ENCODE results near the gene CLTCL1.
"Not testable (repeated sequence)": the region's sequence is repeated elsewhere in the genome, so short reads cannot be mapped to it uniquely, and the experiment has no call there.

Gene CLTCL1

GRCh38 chr22:19216579-19216978, 74.9 kb downstream of the CLTCL1 start:
- DNase-seq = no peak

- DNase-seq = no peak
These were observed 76.2 kb downstream of the CLTCL1 start for GRCh38 chr22:19215360-19215759.

GRCh38 chr22:19214078-19214473, 77.4 kb downstream of the CLTCL1 start:
- DNase-seq = no peak

- DNase-seq = no peak
These were observed 78.0 kb downstream of the CLTCL1 start for GRCh38 chr22:19213442-19214077.

GRCh38 chr22:19213001-19213400, 78.5 kb downstream of the CLTCL1 start:
- DNase-seq = no peak

- no peak for DNase-seq
These were observed 79.1 kb downstream of the CLTCL1 start for GRCh38 chr22:19212302-19212870.

GRCh38 chr22:19210188-19210587, 81.3 kb downstream of the CLTCL1 start:
- DNase-seq = no peak

GRCh38 chr22:19208287-19208847, 83.2 kb downstream of the CLTCL1 start:
- DNase-seq = no peak

GRCh38 chr22:19207884-19208283, 83.6 kb downstream of the CLTCL1 start:
- DNase-seq = no peak

- no peak for DNase-seq
These were observed 84.1 kb downstream of the CLTCL1 start for GRCh38 chr22:19207401-19207808.

GRCh38 chr22:19206287-19206686, 85.2 kb downstream of the CLTCL1 start:
- DNase-seq = no peak

GRCh38 chr22:19204640-19205039, 86.9 kb downstream of the CLTCL1 start:
- DNase-seq = no peak

- DNase-seq = no peak
These were observed 87.7 kb downstream of the CLTCL1 start for GRCh38 chr22:19203834-19204233.

GRCh38 chr22:19202799-19203186, 88.7 kb downstream of the CLTCL1 start:
- DNase-seq = not testable (repeated sequence)

- DNase-seq = no peak
These were observed 89.4 kb downstream of the CLTCL1 start for GRCh38 chr22:19201869-19202798.

GRCh38 chr22:19201130-19201868, 90.2 kb downstream of the CLTCL1 start:
- no peak for DNase-seq

- no peak for DNase-seq
These were observed 92.0 kb downstream of the CLTCL1 start for GRCh38 chr22:19199479-19199878.

GRCh38 chr22:19197997-19198865, 93.3 kb downstream of the CLTCL1 start:
- DNase-seq = no peak

- DNase-seq = no peak
These were observed 94.5 kb downstream of the CLTCL1 start for GRCh38 chr22:19196841-19197612.

- no peak for DNase-seq
These were observed 95.5 kb downstream of the CLTCL1 start for GRCh38 chr22:19195796-19196731.
